Measurements from ENCODE around the gene LMNTD2.

The LMNTD2 gene

DNA sequence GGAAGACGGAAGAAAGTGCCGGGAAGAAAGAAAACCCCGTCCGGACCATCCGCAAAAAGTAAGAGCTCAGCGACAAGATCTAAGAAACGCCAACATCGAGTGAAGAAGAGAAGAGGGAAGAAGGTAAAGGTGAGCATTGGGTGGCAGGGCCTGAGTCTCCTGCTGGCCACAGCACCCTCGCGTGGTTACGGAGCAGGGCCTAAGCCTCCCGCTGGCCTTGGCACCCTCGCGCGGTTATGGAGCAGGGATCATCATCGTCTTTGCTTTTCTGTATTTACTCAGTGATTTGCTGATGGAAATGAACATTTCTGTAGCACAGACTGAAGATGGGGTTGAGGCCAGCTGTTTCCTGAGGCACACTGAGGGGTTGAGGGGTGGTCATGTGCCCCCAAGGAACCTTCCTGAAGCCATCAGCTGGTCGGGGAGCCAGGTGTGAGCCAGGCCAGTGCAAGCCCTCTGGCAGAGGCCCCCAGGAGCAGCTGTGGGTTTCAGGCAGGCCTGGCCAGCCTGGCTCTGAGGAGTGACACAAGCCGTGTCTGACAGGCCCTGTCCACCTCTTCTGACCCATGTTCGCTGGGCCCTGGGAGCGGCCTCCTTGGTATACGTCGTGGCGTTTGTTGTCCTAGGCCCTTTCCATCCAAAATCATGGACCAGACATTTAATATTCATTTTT is 41.2 kb upstream of the LMNTD2 start:
- Histone ChIP-seq H3K9me3 (ENCODE audit: severe bottlenecking) (no peaks in the 10 kb centered on the region), H3K4me3 (ENCODE audit: severe bottlenecking) (no peak overlapping the region), H3K27me3 (ENCODE audit: insufficient read depth, poor library complexity, severe bottlenecking) (no peaks in the 10 kb centered on the region), H3K27ac (ENCODE audit: poor library complexity, severe bottlenecking) (no peak overlapping the region), H3K4me1 (ENCODE audit: insufficient read depth, poor library complexity, severe bottlenecking) (no peaks in the 10 kb centered on the region), H3K36me3 (ENCODE audit: low read depth) (peaks cover 87% of the 10 kb centered on the region)
- no peak for ATAC-seq (ENCODE audit: low read depth)
- no peak for TF ChIP-seq CTCF (IDR thresholded peaks at IDR 0.05; ENCODE audit: poor library complexity, severe bottlenecking)
- peak; percentile 49 for DNase-seq (ENCODE audit: low spot score)

DNA sequence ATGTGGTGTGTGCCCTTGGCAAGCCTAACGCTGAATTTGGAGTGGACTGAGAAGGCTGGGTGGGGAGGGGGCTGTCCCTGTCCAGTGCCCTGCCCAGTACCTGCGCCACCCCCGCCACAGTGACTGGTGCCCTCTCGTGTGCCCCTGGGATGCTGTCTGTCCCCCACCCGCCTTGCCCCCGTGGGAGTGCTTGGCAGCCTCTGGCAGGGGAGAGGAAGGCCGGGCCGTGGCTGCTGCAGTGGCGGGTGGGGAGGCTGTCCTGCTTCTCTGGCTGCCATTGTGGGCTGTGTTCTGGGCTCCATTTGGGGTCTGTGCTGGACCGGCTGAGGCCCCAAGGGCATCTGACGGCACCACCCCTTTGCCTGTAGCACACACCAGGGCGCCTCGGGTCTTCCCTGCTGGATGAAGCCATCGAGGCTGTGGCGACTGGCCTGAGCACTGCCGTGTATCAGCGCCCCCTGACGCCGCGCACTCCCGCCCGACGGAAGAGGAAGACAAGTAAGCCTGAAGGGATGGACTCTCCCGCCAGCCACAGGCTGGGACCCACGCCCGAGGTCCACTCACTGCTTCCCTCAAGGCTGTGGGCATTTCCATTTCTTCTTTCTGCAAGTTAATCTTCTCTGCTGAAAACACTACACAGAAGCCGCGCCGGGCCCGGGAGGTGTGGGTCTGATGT is 37.6 kb upstream of the LMNTD2 start:
- Histone ChIP-seq H3K4me3 (ENCODE audit: severe bottlenecking) (no peak overlapping the region), H3K27ac (ENCODE audit: poor library complexity, severe bottlenecking) (no peak overlapping the region), H3K4me1 (ENCODE audit: insufficient read depth, poor library complexity, severe bottlenecking) (no peaks in the 10 kb centered on the region), H3K27me3 (ENCODE audit: insufficient read depth, poor library complexity, severe bottlenecking) (no peaks in the 10 kb centered on the region), H3K9me3 (ENCODE audit: severe bottlenecking) (no peaks in the 10 kb centered on the region), H3K36me3 (ENCODE audit: low read depth) (peaks cover 89% of the 10 kb centered on the region)
- DNase-seq (ENCODE audit: low spot score) (peak; percentile 68), ATAC-seq (ENCODE audit: low read depth) (no peak)
- TF ChIP-seq CTCF (IDR thresholded peaks at IDR 0.05; ENCODE audit: poor library complexity, severe bottlenecking) = no peak

GRCh38 chr11:597166-597725 is 36.7 kb upstream of the LMNTD2 start:
- Histone ChIP-seq H3K27ac (ENCODE audit: poor library complexity, severe bottlenecking) (no peak overlapping the region), H3K4me3 (ENCODE audit: severe bottlenecking) (no peak overlapping the region), H3K9me3 (ENCODE audit: severe bottlenecking) (no peaks in the 10 kb centered on the region), H3K36me3 (ENCODE audit: low read depth) (peaks cover 89% of the 10 kb centered on the region), H3K27me3 (ENCODE audit: insufficient read depth, poor library complexity, severe bottlenecking) (no peaks in the 10 kb centered on the region), H3K4me1 (ENCODE audit: insufficient read depth, poor library complexity, severe bottlenecking) (no peaks in the 10 kb centered on the region)
- DNase-seq (ENCODE audit: low spot score) = peak; percentile 47
- no peak for ATAC-seq (ENCODE audit: low read depth)
- TF ChIP-seq CTCF (IDR thresholded peaks at IDR 0.05; ENCODE audit: poor library complexity, severe bottlenecking) = no peak

DNA sequence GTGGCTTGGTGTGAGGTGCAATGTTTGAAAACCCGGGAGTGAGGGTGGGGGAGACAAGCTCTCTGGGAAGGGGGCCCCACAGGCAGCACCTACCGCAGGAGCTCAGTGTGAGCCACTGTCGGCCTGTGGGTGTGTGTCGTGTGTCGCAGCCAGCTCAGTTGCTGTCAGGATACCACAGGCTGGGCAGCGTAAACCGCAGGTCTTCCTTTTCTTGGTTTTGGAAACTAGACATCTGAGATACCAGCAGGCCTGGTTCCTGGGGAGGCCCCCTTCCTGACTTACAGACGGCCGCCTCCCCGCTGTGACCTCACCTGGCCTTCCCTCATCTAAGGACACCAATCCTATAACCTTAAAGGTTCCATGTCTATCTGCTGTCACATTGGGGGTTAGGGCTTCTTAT is 35.8 kb upstream of the LMNTD2 start:
- H3K27ac ChIP-seq (ENCODE audit: poor library complexity, severe bottlenecking) = no peak overlapping the region
- H3K4me1 ChIP-seq (ENCODE audit: insufficient read depth, poor library complexity, severe bottlenecking) = no peaks in the 10 kb centered on the region
- H3K4me3 ChIP-seq (ENCODE audit: severe bottlenecking) = no peak overlapping the region
- no peak for DNase-seq (ENCODE audit: low spot score)
- no peak for ATAC-seq (ENCODE audit: low read depth)
- H3K36me3 ChIP-seq (ENCODE audit: low read depth) = peaks cover 90% of the 10 kb centered on the region
- H3K27me3 ChIP-seq (ENCODE audit: insufficient read depth, poor library complexity, severe bottlenecking) = no peaks in the 10 kb centered on the region
- H3K9me3 ChIP-seq (ENCODE audit: severe bottlenecking) = no peaks in the 10 kb centered on the region
- no peak for TF ChIP-seq CTCF (IDR thresholded peaks at IDR 0.05; ENCODE audit: poor library complexity, severe bottlenecking)

DNA sequence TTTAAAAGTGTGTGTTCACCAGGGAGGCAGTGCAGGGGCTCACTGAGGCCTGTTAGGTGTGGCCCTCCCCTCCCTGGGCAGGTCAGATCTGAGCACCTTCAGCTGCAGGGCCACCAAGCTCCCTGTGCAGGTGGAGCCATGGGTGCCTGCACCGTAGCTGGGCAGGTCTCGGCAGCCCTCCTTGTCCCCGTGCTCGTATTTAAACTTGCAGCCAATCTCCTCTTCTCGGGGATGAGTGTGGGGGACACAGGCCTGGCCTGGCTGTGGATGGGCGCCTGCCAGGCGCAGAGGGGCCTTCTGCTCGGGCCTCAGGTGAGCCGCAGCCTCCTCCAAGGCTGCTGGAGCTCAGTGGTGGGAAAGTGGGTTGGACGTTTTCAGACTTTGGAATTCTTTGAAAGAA is 34.9 kb upstream of the LMNTD2 start:
- Histone ChIP-seq H3K27me3 (ENCODE audit: insufficient read depth, poor library complexity, severe bottlenecking) (no peaks in the 10 kb centered on the region), H3K9me3 (ENCODE audit: severe bottlenecking) (no peaks in the 10 kb centered on the region), H3K4me1 (ENCODE audit: insufficient read depth, poor library complexity, severe bottlenecking) (no peaks in the 10 kb centered on the region), H3K36me3 (ENCODE audit: low read depth) (peaks cover 88% of the 10 kb centered on the region), H3K4me3 (ENCODE audit: severe bottlenecking) (no peak overlapping the region), H3K27ac (ENCODE audit: poor library complexity, severe bottlenecking) (no peak overlapping the region)
- no peak; the same call in 2 of the 3 replicates for ATAC-seq (ENCODE audit: low read depth)
- TF ChIP-seq CTCF (IDR thresholded peaks at IDR 0.05; ENCODE audit: poor library complexity, severe bottlenecking) = no peak
- DNase-seq (ENCODE audit: low spot score) = no peak
